Ishikawa (cell line): ENCODE measurements around the gene DNAAF8.

Experiments
- CEBPB ChIP-seq: IDR thresholded peaks from 2 replicates; pipeline ENCODE4 v1.6.1; 2012
- CREB1 ChIP-seq: IDR thresholded peaks from 2 replicates; pipeline ENCODE4 v1.6.1; 2012; ENCODE audit warnings: low read depth
- EGR1 ChIP-seq: IDR thresholded peaks from 2 replicates; pipeline ENCODE4 v1.6.1; 2012
- EP300 ChIP-seq: IDR thresholded peaks from 2 replicates; pipeline ENCODE4 v1.6.1; 2012; ENCODE audit warnings: borderline replicate concordance
- FOXM1 ChIP-seq: IDR thresholded peaks from 2 replicates; pipeline ENCODE4 v1.6.1; 2012; ENCODE audit warnings: low read depth, borderline replicate concordance
- MAX ChIP-seq: IDR thresholded peaks from 2 replicates; pipeline ENCODE4 v1.6.1; 2012
- RAD21 ChIP-seq: IDR thresholded peaks from 2 replicates; pipeline ENCODE4 v1.6.1; 2012; ENCODE audit warnings: low read depth
- REST ChIP-seq: IDR thresholded peaks from 2 replicates; pipeline ENCODE4 v1.6.1; 2012; ENCODE audit warnings: low read depth, mild to moderate bottlenecking
- TCF12 ChIP-seq: IDR thresholded peaks from 2 replicates; pipeline ENCODE4 v1.6.1; 2012; ENCODE audit warnings: low read depth
- USF1 ChIP-seq: IDR thresholded peaks from 2 replicates; pipeline ENCODE4 v1.6.1; 2012
- YY1 ChIP-seq: IDR thresholded peaks from 2 replicates; pipeline ENCODE4 v1.6.1; 2012; ENCODE audit warnings: low read depth

GRCh38 chr16:4763791-4764190 is 29.5 kb downstream of the DNAAF8 start:
- TF ChIP-seq FOXM1, result no peak
- TF ChIP-seq REST, result no peak
- no peak for TF ChIP-seq MAX
- TF ChIP-seq CEBPB, result no peak
- TF ChIP-seq CREB1, result no peak
- no peak for TF ChIP-seq EGR1
- TF ChIP-seq RAD21, result no peak
- no peak for TF ChIP-seq YY1
- TF ChIP-seq EP300, result no peak
- no peak for TF ChIP-seq USF1
- no peak for TF ChIP-seq TCF12
